Cardiac fibroblast (primary cell): ENCODE measurements around the gene LGALS1.

Source experiments
- DNase-seq, 2 donors: peaks; one replicate each; pipeline versions ENCODE4 v3.0.0 to v3.0.0-alpha.2; 2010; ENCODE audit warnings: low read depth in 2 of 2
- H3K4me3 ChIP-seq, 2 donors: replicated peaks in 1 of 2; 1 replicate in 1 of 2; 2 replicates in 1 of 2; pipeline ENCODE4 v1.5.1; 2011; ENCODE audit warnings: low read depth in 2 of 2, low read length in 2 of 2, mild to moderate bottlenecking in 2 of 2, moderate library complexity in 1 of 2
- TF ChIP-seq, protein P1 (sequence below): IDR thresholded peaks from one replicate; pipeline ENCODE4 v1.5.1; 2011; ENCODE audit warnings: low read depth, mild to moderate bottlenecking, low read length, inconsistent platforms

LGALS1 gene

DNA sequence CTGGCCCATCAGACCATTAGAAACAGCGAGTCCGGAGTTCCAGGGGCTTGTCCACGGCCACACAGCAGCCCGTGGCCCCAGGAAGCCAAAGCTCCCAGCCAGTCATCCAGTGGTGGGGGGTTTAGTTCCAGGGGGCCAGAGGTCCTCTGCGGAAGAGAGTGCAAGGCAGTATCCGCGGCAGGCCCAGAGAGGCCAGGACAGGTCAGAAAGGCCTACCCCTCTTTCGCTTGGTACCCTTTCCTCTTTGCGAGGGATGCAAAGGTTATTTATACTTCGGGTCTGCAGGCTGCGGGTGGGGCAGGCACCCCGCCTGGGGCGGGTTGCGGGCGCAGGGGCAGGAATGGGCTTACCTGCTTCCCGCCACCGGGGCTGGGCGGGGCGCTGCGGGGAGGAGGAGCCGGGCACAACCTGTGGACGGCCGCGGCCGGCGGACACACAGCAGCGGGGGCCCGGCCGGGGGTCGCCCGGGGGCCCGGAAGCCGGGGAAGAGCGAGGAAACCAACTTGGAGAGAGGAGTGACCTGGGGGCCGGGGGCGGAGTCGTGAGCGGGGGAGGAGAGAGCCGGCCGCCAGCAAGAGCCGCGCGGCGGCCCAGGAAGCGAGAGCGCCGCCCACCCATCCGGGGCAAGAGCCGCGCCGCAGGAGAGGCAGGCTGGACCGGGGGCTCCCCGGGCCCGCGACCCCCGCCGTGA lies 36.2 kb upstream of the LGALS1 start, which contains the start of gene SH3BP1:
Gene SH3BP1, plus strand, starts transcription at position 600 of the 691 bp plus-strand sequence. CDS start 119 bp downstream, outside the sequence.
- TF ChIP-seq, protein P1, sequence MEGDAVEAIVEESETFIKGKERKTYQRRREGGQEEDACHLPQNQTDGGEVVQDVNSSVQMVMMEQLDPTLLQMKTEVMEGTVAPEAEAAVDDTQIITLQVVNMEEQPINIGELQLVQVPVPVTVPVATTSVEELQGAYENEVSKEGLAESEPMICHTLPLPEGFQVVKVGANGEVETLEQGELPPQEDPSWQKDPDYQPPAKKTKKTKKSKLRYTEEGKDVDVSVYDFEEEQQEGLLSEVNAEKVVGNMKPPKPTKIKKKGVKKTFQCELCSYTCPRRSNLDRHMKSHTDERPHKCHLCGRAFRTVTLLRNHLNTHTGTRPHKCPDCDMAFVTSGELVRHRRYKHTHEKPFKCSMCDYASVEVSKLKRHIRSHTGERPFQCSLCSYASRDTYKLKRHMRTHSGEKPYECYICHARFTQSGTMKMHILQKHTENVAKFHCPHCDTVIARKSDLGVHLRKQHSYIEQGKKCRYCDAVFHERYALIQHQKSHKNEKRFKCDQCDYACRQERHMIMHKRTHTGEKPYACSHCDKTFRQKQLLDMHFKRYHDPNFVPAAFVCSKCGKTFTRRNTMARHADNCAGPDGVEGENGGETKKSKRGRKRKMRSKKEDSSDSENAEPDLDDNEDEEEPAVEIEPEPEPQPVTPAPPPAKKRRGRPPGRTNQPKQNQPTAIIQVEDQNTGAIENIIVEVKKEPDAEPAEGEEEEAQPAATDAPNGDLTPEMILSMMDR, result no peak

DNA sequence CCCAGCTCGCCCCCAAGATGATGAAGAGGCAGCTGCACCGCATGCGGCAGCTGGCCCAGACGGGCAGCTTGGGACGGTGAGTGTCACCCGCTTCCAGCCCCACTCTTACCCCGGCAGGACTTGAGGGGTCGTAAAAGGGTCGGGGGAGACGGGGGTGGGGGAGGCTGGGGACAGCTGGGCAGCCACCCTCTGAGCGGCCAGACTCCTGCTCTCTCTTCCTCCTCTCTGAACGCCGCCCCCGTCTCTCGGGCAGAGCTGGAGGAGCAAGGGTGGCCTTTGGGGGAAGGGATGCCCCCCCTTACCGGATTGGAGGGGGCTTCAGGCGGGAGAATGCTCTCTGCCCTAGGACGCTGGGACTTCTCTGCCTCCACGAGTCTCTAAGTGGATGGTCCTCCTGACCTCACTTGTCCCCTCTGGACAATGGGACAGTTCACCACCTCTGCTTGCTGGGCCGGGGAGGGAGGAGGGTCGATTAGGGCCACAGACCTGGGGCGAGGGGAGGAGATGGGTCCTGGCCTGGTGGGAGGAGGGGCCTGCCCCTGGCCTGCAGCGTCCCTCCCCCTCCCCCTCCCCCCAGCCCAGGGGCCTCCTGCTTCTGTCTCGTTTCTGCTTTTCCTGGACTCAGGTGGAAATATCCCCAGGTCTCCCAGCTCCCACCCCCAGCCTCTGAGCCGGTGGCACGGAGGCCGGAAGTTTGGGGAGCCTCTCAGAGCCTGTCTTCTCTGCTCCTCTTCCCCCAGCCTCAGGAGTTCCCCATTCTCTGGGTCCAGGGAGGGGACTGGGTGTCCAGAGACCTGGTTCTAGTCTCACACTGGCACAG lies 35.5 kb upstream of the LGALS1 start:
- H3K4me3 ChIP-seq, result peak overlapping the region; percentile 62 to 70
- TF ChIP-seq, protein P1, result no peak
- DNase-seq, result no peak

More for the DNA sequence above, 36.2 kb upstream of the LGALS1 start, which contains the start of gene SH3BP1:
- H3K4me3 ChIP-seq, result peak within 1 kb of the TSS; percentile 62 to 70
- peak in 1 of 2 donors; percentile 48 for DNase-seq

GRCh38 chr22:37640591-37641560 lies 34.6 kb upstream of the LGALS1 start:
- DNase-seq, result no peak
- TF ChIP-seq, protein P1, result no peak
- peak overlapping the region; percentile 62 to 70 for H3K4me3 ChIP-seq

DNA sequence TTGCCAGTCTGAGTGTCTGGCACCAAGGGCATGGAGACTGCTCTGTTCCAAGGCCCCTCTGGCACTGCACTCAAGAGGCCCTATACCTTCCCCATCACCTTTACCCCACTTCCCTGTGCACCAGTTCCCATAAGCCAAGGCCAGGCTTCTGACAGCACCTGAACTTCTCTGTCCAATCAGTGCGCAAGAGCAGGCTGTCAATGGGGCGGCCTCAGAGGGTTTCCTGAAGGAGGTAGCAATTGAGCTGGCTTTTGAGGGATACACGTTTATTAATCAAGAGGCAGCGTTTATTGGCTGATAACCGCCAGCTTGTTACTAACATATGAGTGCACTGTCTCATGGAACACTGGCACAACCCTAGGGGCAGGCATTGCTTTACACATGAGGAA lies 33.9 kb upstream of the LGALS1 start:
- no peak for DNase-seq
- H3K4me3 ChIP-seq, result no peak overlapping the region
- TF ChIP-seq, protein P1, result no peak

DNA sequence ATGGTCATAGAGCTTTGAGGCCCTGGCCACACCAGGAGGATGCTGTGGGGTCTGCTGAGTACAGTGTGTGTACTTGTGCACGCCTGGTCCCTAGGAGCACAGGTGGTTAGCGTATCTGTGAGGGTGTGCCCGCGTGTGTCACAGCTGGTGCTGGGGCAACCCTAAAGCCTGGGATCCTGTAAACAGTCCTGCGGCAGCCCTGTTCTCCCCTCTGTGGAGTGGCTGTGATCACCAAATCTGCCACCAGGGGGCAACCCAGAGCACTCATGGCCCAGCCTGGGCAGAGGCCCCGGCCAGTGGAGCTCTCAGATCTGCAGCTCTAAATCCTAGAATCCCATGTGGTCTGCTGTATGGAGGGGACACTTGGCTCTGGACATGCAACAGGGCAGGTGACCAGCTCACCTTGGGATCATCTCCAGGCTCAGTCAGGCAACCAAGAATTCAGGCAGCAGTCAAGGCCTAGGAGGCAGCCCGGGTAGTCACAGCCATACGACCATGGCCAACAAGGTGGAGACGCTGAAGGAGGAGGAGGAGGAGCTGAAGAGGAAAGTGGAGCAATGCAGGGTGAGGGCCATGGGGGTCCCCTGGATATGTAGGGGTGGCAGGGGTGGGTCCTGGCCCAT lies 32.1 kb upstream of the LGALS1 start:
- H3K4me3 ChIP-seq, result no peak overlapping the region
- DNase-seq, result peak; percentile 78
- TF ChIP-seq, protein P1, result peak; percentile 87

- DNase-seq, result no peak
- TF ChIP-seq, protein P1, result no peak
- H3K4me3 ChIP-seq, result no peak overlapping the region
Observed at GRCh38 chr22:37647317-37647716, 28.1 kb upstream of the LGALS1 start.
